Transverse colon (tissue), 3 donors: Measurements from ENCODE around the gene ADGRA3.

Experiments
- CTCF ChIP-seq, 5 experiments: fragments of 200-600 bp in 3 of 5; fragments of 450-650 bp in 2 of 5; sonication (generic) in 3 of 5; IDR thresholded peaks; 1 replicate in 2 of 5; 2 replicates in 3 of 5; pipeline ENCODE4 v1.5.1; 2016 to 2017; ENCODE audit warnings: antibody characterized with exemption in 5 of 5, inconsistent platforms in 3 of 5, mild to moderate bottlenecking in 2 of 5, moderate library complexity in 1 of 5
- POLR2A ChIP-seq: fragments of 450-650 bp; IDR thresholded peaks from one replicate; pipeline ENCODE4 v1.6.1; 2016; ENCODE audit warnings: antibody characterized with exemption, mild to moderate bottlenecking, moderate library complexity

GRCh38 chr4:22435652-22436051 lies 80.2 kb downstream of the ADGRA3 start:
- TF ChIP-seq CTCF (IDR thresholded peaks at IDR 0.05), result no peak
- TF ChIP-seq POLR2A, result no peak
